Sigmoid colon (tissue), 7 donors: Measurements from ENCODE around the gene CNTN1. TPM values are rescaled to one million over a fixed set of nuclear protein-coding genes. Genes with fewer than 3 reads are reported as not detected.

Experiments used
- DNase-seq: peaks from one replicate; pipeline ENCODE4 v3.0.0-alpha.2; 2019
- H3K27ac ChIP-seq, 4 donors: fragments of 200-600 bp; sonication (generic); one replicate each; pipeline ENCODE4 v1.5.1; 2016 to 2019; ENCODE audit warnings: mild to moderate bottlenecking in 1 of 4
- H3K27me3 ChIP-seq, 3 donors: fragments of 200-600 bp; sonication (generic); one replicate each; pipeline ENCODE4 v1.5.1; 2019; ENCODE audit warnings: mild to moderate bottlenecking in 1 of 3
- H3K36me3 ChIP-seq, 4 donors: fragments of 200-600 bp; sonication (generic); one replicate each; pipeline ENCODE4 v1.5.1; 2016 to 2019
- H3K4me1 ChIP-seq, 4 donors: fragments of 200-600 bp; sonication (generic); one replicate each; pipeline ENCODE4 v1.5.1; 2017 to 2019
- H3K4me3 ChIP-seq, 4 donors: fragments of 200-600 bp; sonication (generic); one replicate each; pipeline ENCODE4 v1.5.1; 2017 to 2019; ENCODE audit warnings: mild to moderate bottlenecking in 2 of 4, moderate library complexity in 1 of 4
- H3K9me3 ChIP-seq, 4 donors: fragments of 200-600 bp in 3 of 4; sonication (generic) in 3 of 4; one replicate each; pipeline versions ENCODE4 v1.5.1 to v1.6.1; 2013 to 2019
- EP300 ChIP-seq, 4 donors: sonication (generic); formaldehyde crosslinking; IDR thresholded peaks; one replicate each; pipeline ENCODE4 v1.6.1; 2017; ENCODE audit warnings: antibody characterized with exemption in 4 of 4
- POLR2A ChIP-seq, 2 donors: fragments of 450-650 bp; IDR thresholded peaks; one replicate each; pipeline ENCODE4 v1.6.1; 2016; ENCODE audit warnings: antibody characterized with exemption in 2 of 2, mild to moderate bottlenecking in 2 of 2, moderate library complexity in 2 of 2
- POLR2AphosphoS5 ChIP-seq, 4 donors: sonication (generic); formaldehyde crosslinking; IDR thresholded peaks; one replicate each; pipeline ENCODE4 v1.6.1; 2017; ENCODE audit warnings: antibody characterized with exemption in 4 of 4
- WGBS, 2 donors: extraction: QIAGEN DNeasy Blood & Tissue Kit; methylation state at CpG; one replicate each; pipeline ENCODE4 v1.1.7; 2013; 5-methylcytosine and 5-hydroxymethylcytosine counted together
- intact Hi-C: fragments of 100-400 bp; cut with DNase I; formaldehyde crosslinking; loops from one replicate; pipeline ENCODE4 v1.15.1; 2023
- polyA plus RNA-seq, 3 donors: library from polyadenylated mRNA; stranded (reverse); fragments of 200-250 nt; gene quantifications; one replicate each; pipeline ENCODE4 v1.2.3, GENCODE V29; 2013
- total RNA-seq, 4 donors: library from RNA; depleted of rRNA; stranded (reverse); fragments of >200 nt; gene quantifications; one replicate each; pipeline ENCODE4 v1.1.0, GENCODE V29; 2016
- TF ChIP-seq, protein P1 (sequence below), 4 experiments: fragments of 450-650 bp in 3 of 4; fragments of 200-600 bp in 1 of 4; IDR thresholded peaks; one replicate each; pipeline ENCODE4 v1.5.1; 2016 to 2019; ENCODE audit warnings: antibody characterized with exemption in 4 of 4, mild to moderate bottlenecking in 3 of 4, moderate library complexity in 2 of 4
- donor health status: healthy with polysubstance abuse.
- donor health status: Bipolar disorder and iron deficiency.
- donor health status: healthy.

CNTN1 gene
- total and polyA plus RNA-seq, 7 donors: 0.46 to 23.2 (median 5.9) TPM

- H3K27ac ChIP-seq: no peak overlapping the region
- 12 to 31% methylated on average over 1 of the region's 1 CpG for WGBS, 2 donors
- TF ChIP-seq POLR2A (IDR thresholded peaks at IDR 0.05) (no peak), EP300 (IDR thresholded peaks at IDR 0.05) (no peak), POLR2AphosphoS5 (IDR thresholded peaks at IDR 0.05) (no peak)
- TF ChIP-seq, protein P1, sequence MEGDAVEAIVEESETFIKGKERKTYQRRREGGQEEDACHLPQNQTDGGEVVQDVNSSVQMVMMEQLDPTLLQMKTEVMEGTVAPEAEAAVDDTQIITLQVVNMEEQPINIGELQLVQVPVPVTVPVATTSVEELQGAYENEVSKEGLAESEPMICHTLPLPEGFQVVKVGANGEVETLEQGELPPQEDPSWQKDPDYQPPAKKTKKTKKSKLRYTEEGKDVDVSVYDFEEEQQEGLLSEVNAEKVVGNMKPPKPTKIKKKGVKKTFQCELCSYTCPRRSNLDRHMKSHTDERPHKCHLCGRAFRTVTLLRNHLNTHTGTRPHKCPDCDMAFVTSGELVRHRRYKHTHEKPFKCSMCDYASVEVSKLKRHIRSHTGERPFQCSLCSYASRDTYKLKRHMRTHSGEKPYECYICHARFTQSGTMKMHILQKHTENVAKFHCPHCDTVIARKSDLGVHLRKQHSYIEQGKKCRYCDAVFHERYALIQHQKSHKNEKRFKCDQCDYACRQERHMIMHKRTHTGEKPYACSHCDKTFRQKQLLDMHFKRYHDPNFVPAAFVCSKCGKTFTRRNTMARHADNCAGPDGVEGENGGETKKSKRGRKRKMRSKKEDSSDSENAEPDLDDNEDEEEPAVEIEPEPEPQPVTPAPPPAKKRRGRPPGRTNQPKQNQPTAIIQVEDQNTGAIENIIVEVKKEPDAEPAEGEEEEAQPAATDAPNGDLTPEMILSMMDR (IDR thresholded peaks at IDR 0.05): no peak
- H3K4me3 ChIP-seq: no peak overlapping the region
- intact Hi-C loops: no loop called here
- no peaks in the 10 kb centered on the region for H3K9me3 ChIP-seq
- no peaks in the 10 kb centered on the region for H3K4me1 ChIP-seq
- no peak for DNase-seq
- H3K36me3 ChIP-seq: no peaks in the 10 kb centered on the region
- no peaks in the 10 kb centered on the region for H3K27me3 ChIP-seq
Measured at GRCh38 chr12:40903040-40903439, 210.8 kb downstream of the CNTN1 start.

DNA sequence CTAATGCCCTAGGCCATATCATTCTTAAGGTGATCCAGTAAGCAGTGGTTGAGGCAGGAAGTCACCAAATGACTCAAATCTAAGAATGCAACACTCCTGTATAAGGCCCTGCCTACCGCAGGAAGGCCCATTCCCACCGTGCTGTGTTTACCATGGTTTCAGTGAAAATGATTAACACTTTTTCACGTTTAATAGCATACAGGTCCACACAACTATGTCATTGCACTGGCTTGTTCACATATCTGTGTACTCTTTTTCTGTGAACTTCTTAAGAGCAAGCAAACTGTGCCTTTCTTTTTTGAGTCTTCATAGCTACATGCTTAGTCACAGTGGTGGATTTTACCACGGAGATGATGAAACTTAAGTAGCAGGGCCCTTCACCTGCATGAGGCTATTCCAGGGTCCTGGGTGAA lies 214.9 kb downstream of the CNTN1 start:
- Histone ChIP-seq H3K36me3 (no peaks in the 10 kb centered on the region), H3K27me3 (no peaks in the 10 kb centered on the region), H3K4me1 (no peaks in the 10 kb centered on the region), H3K4me3 (no peak overlapping the region), H3K27ac (no peak overlapping the region), H3K9me3 (no peaks in the 10 kb centered on the region)
- WGBS, 2 donors: 73% methylated on average over 4 of the region's 4 CpGs
- DNase-seq: no peak
- intact Hi-C loops: no loop called here
- no peak for TF ChIP-seq POLR2A (IDR thresholded peaks at IDR 0.05)
- TF ChIP-seq EP300 (IDR thresholded peaks at IDR 0.05): no peak

GRCh38 chr12:40911676-40912075 lies 219.4 kb downstream of the CNTN1 start:
- Histone ChIP-seq H3K4me1 (no peaks in the 10 kb centered on the region), H3K9me3 (no peaks in the 10 kb centered on the region), H3K4me3 (no peak overlapping the region), H3K27me3 (no peaks in the 10 kb centered on the region), H3K27ac (no peak overlapping the region), H3K36me3 (no peaks in the 10 kb centered on the region)
- intact Hi-C loops: no loop called here
- TF ChIP-seq EP300 (IDR thresholded peaks at IDR 0.05) (no peak), POLR2AphosphoS5 (IDR thresholded peaks at IDR 0.05) (no peak), POLR2A (IDR thresholded peaks at IDR 0.05) (no peak)
- TF ChIP-seq, protein P1 (IDR thresholded peaks at IDR 0.05): no peak
- 89 to 92% methylated on average over 3 of the region's 3 CpGs for WGBS, 2 donors
- no peak for DNase-seq

DNA sequence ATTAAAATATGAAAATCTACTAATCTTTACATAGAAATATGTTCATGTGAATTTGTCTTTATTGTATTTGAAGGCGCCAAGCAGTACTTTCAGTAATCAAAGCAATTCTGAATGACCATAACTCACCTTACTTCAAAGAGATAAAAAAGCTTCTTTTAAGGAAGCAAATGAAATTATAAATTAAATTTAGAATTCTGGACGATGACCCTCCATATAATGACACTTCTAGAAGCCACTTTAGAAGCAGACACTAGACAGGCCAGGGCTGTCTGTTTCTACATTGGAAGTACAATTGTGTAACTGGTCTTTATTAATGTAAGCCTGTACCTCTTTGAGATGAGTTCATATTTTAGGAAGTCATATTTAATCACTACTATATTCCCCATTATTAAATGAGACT lies 222.9 kb downstream of the CNTN1 start:
- TF ChIP-seq, protein P1 (IDR thresholded peaks at IDR 0.05): no peak
- Histone ChIP-seq H3K27me3 (no peaks in the 10 kb centered on the region), H3K4me1 (no peaks in the 10 kb centered on the region), H3K27ac (no peak overlapping the region), H3K4me3 (no peak overlapping the region), H3K36me3 (no peaks in the 10 kb centered on the region), H3K9me3 (no peaks in the 10 kb centered on the region)
- intact Hi-C loops: no loop called here
- no peak for DNase-seq
- WGBS, 2 donors: 61 to 85% methylated on average over 2 of the region's 2 CpGs

DNA sequence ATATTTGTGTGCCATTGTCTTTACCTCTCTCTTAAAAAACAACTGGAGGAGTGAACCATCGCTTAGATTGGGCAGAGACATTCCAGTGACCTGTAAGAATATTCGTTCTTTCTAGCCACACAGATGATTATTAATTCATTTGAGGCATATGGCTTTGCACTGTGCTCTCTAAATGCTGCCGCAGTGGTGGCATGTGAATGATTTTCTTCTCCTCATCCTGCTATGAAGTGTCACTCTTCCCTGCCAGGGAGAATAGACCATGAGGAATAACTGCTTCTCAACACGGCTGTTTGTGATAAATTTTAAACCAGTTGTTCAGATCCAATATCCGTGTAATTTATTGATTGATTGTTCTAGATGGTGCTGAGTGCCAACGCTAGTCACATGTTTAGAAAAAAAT lies 225.3 kb downstream of the CNTN1 start:
- Histone ChIP-seq H3K4me3 (no peak overlapping the region), H3K9me3 (no peaks in the 10 kb centered on the region), H3K4me1 (no peaks in the 10 kb centered on the region), H3K36me3 (no peaks in the 10 kb centered on the region), H3K27me3 (no peaks in the 10 kb centered on the region), H3K27ac (no peak overlapping the region)
- 59 to 76% methylated on average over 6 of the region's 6 CpGs for WGBS, 2 donors
- no peak for DNase-seq
- intact Hi-C loops: no loop called here
- no peak for TF ChIP-seq POLR2A (IDR thresholded peaks at IDR 0.05)
- TF ChIP-seq, protein P1 (IDR thresholded peaks at IDR 0.05): no peak
- no peak for TF ChIP-seq EP300 (IDR thresholded peaks at IDR 0.05)
- no peak for TF ChIP-seq POLR2AphosphoS5 (IDR thresholded peaks at IDR 0.05)
